NCI-H510A (cell line): ENCODE measurements around the gene LMAN2.
A peak's percentile ranks its signal among the peaks of the same experiment; 100 is the strongest.
"Not testable (repeated sequence)": the region's sequence is repeated elsewhere in the genome, so short reads cannot be mapped to it uniquely, and the experiment has no call there.

Experiments used
- DNase-seq: peaks from one replicate; lab custom pipeline; 2025; lab: John Stamatoyannopoulos, UW

The LMAN2 gene

GRCh38 chr5:177364159-177364962, 12.9 kb upstream of the LMAN2 start:
- no peak for DNase-seq

DNA sequence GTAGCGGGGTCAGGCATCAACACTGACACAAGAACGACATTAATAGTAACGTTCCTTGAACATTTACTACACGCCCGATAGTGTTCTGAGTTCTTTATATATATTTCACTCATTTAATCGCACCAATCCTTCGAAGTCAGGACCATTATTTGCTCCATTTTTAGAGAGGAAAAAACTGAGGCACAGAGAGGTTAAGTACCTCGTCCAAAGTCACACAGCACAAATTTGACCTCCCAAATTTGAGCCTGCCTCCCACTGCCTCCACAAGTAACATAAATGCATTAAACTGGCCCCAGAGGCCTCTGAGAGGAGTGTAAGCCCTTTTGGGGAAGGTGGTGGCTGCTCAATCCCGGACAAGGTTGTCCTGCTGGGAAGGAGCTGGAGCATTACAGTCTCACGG, 12.1 kb upstream of the LMAN2 start:
- no peak for DNase-seq

DNA sequence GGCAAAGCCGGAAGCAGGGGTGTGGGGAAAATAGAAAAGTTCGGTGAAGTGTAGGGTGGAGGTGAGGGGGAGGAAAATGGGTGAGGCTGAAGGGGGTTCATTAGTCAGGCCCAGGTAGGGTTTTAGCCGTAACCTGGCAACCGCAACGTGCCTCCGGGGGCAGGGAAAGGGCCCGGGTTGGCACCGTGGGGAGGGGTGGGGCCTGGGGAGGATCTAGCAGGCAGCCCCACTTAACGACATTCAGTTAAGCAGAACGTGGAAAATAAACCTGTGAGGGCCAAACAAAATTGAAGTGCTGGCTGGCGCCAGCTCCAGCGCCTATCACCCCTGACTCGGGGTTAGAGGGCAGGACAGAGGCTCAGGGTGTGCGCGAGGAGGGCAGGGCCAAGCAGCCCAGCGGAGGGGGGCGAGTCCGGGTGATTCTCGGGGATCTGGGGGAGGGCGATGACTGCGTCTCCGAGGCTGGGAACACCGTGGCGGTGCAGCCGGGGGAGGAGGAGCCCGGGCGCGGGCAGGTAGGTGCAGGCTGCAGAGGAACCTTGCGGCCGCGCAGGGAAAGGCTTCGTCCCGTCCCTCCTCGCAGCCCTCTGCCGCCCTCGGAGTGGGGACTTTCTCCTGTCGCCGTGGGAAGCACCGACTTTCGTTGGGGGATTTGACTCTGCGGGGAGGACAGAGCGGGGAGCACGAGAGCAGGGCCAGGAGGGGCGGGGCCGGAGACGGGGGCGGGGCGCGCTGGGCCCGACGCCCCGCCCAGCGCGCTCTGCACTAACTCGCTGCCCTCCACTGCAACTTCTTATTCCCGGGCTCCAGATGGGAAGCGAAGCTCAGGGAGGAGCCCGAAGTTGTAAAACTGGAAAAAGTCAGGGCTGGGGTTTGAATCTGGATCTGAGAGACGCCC, 11.4 kb upstream of the LMAN2 start:
- DNase-seq: peak; percentile 36

DNA sequence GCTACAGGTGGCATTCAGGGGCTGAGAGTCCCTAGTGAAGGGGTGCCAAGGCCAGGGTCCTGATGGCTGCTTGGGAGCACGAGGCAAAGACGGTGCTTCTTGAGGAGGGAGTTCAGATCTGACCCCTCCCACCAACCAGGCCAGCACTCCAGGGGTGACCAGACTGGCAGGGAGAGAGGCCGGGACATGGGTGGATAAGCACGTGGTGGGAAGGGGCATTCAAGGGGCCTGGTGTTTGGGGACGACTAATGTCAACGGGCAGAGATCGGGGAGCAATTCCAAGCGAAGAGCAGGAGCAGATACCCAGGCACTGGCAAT, 10.8 kb upstream of the LMAN2 start:
- no peak for DNase-seq

- DNase-seq: no peak
Measured at GRCh38 chr5:177361418-177362291, 10.2 kb upstream of the LMAN2 start.

DNA sequence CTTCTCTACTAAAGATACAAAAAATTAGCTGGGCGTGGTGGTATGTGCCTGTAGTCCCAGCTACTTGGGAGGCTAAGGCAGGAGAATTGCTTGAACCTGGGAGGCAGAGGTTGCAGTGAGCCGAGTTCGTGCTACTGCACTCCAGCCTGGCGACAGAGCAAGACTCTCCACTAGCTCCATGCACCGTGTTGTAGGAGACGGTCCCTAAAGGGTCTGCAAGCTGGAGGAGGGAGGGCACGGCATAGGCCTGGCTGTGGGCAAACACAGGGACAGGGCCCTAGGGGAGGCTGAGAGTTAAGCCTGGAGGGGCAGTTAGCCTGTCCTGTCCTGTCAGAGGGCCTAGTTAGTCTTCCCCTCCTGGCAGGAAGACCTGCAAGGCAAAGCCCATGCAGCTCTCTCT, 9.3 kb upstream of the LMAN2 start:
- DNase-seq: not testable (repeated sequence)

GRCh38 chr5:177359860-177360259, 8.4 kb upstream of the LMAN2 start:
- DNase-seq: no peak

GRCh38 chr5:177359451-177359851, 8.0 kb upstream of the LMAN2 start:
- DNase-seq: no peak

- no peak for DNase-seq
Measured at GRCh38 chr5:177358370-177358819, 6.9 kb upstream of the LMAN2 start.

DNA sequence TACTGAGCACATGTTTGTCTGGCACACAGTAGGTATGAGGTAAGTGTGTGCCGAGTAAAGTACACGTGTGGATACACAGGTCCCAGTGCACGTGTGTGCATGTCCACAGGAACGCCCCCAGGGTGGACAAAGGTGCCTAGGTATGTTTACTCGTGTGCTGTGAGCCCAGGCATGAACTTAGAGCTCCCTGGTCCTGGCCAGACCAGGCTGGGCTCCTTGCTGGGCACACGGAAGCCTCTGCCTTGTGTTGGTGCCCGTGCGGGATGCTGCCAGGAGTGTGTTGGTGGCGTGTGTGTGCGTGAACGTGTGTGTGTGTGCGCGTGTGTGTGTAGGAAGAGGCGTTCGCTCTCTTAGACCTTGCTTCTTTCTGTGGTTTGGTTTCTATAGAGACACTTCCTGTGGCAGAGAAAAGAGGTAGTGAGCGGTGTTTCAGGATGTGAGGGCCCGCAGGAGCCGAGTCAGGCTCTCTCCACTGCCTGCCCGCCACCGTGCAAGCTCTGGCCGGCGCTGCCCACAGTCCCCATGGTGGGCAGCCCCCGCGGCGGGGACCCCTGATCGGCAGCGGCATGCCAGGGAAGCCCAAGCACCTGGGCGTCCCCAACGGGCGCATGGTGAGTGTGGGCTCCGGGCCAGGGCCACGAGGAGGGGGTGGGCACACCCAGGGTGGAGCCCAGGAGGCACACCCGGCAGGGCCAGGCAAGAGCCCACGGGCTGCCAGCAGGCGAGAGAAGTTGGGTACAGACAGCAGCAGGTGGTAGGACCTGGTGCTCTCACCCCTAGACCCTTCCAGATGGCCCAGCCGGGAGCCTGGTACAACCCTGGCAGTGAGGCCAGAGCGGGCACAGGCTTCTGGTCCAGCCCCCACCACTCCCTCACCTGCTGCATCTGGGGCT, 6.2 kb upstream of the LMAN2 start, which contains the start of gene RGS14:
Gene RGS14 (plus strand): TSS at position 466 of the 893 bp plus-strand sequence. CDS start 101 bp downstream, at position 567.
- DNase-seq: peak; percentile 28

- DNase-seq: no peak
Measured at GRCh38 chr5:177357146-177357458, 5.6 kb upstream of the LMAN2 start.

DNA sequence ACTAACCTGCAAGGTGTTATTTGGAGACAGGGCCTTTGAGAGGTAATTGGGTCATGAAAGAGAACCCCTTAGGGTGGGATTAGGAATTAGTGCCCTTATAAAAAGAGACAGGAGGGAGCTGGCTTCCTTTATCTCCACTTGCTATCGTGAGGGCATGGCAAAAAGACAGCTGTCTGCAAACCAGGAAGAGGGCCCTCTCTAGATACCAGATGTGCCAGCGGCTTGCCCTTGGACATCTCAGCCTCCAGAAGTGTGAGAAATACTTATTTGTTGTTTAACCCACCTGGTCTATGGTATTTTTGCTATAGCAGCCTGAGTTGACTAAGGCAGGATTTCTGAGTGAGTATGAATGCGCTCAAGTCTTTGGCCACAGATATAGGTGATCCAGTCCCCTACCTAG, 5.3 kb upstream of the LMAN2 start:
- DNase-seq: no peak

DNA sequence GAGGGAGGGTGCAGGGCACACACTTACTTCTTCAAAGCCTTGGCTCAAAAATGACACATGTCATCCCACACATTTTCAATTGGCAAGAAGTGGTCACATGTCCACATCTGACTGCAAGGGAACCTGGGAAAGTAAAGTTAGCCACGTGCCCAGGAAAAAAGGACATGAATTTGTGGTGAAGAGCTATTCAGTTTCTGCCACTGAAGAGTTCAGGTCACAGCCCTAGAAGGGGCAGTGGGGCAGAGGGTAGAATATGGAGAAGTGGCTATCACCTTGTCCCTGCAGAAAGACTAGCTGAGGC, 4.3 kb upstream of the LMAN2 start:
- DNase-seq: no peak

DNA sequence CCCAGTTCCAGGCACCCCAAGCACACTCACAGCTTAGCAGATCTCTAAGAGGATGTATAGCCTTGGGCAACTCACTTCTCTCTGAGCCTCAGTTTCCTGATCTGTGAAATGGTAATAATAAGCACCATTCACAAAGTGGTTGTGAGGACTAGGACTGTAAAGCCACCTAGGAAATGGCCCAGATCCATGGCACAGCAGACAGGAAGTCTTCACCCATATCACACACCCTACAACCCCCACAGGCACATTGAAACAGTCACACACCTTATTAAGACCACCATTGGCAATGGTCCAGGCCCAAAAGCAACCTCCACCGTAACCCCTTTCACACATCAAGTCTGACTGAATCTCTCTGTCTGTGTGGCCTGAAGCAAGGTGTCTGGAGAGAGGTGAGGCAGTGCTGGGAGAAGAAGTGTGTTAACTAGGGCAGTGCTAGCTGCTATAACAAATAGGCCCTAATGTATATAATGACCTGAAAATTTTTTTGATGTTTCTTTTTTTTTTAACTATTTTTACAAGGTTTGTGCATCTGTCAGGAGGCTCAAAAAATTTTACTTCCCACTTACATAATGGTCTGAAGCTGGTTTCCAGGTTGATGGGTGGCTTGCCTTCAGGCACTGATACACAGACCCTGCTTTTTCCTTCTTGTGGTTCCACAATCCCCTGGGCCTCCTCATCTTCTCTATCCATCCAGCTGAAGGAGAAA, 3.8 kb upstream of the LMAN2 start:
- DNase-seq: no peak

DNA sequence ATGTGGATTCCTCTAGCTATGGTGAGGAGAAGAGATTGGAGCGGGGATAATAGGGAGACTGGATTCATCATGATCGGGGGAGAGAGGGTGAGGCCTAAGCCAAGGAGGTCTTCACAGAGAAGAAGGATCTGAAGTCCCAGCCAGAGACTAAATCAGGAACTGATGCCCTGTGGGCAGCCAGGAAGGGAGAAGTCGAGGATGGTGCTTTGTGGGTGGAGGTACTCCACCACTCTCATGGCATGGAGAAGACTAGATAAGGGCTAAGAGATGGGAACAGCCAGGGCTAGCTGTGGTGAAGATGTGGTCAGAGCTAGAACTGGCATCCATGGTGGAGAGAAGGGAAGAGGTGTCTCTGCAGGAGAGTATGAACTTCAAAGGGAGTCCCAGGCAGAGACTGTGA, 3.2 kb upstream of the LMAN2 start:
- no peak for DNase-seq

DNA sequence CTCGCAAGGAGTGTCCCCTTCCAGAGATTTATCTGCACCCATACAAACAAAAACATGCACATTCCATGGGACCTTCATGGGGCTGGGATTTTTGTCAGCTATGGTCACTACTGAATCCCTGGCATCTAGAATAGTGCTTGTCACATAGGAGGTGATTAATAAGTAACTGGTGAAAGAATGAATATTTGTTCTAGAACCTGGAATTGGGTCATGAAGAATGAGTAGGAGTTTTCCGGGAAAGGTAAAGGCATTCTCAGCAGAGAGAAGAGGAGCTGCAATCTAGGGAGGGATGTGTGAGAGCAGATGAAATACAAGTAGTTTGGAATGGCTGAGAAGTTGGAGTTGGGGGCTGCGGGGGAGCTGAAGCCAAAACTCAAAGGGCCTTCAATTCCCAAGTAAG, 2.8 kb upstream of the LMAN2 start:
- no peak for DNase-seq

- DNase-seq: no peak
Measured at GRCh38 chr5:177353093-177353492, 1.6 kb upstream of the LMAN2 start.

DNA sequence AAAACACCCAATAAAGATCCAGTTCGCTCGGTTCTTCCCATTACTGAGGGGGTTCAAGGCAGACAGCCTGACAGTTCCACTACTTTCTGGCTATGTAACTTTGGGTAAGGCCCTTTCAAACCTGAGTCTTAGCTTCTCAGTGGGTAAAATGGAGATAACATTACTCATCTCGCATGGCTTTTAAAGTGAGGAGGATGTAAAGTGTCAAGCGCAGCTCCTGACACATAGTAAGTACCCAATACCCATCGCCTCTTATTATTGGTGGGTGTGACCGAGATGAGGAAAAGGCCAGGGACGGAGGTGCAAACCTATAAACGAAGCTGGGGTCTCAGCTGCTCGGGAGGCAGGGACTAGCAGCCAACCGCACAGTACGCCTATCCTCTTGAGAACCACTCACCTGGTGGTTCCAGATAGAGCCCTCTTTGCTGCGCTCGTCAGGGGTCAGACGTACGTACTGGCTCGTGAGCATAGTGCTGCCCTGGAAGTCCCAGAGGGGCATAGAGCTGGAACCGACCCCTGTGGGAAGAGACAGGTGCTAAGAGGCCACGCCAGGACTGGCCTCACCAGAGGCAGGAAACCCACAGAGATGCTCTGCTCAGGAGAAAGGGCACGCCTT, 584 bp downstream of the LMAN2 start:
- DNase-seq: no peak

DNA sequence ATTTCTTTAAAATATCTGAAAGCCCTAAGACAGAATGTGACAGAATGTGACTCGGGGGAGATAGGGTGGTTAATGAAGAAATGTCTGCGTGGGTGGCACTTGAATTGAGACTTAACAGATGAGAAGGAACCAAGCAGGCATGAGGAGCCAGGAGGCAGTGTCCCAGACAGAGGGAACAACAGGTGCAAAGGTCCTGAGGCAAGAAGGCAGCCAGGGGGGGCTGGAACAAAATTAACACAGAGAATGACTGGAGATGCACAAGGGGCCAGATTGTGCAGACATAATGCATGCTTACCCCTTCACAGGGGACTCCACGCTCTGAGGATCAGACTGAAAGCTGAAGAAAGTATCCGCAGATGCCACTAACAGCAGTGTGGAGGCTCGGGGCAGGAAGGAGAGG, 1.7 kb downstream of the LMAN2 start:
- no peak for DNase-seq

GRCh38 chr5:177349362-177349647, 2.2 kb downstream of the LMAN2 start:
- no peak for DNase-seq

DNA sequence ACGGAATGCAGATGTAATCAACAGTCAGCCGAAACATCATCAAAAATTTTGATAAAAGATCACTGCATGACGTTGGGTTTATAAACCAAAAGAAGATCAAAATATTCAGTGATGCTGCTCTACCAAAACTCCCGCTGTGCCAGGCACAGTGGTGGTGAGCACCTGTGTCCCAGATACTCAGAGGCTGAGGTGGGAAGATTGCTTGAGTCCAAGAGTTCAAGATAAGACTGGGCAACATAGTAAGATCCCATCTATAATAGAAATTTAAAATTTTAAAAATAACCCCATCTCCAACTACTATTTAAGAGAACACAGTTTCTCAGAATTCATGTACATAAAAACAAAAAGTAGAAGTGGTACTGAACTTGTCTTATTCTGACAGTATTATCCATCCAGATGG, 3.8 kb downstream of the LMAN2 start:
- no peak for DNase-seq
